ENCODE data around the gene TSHZ2.

Gene TSHZ2

DNA sequence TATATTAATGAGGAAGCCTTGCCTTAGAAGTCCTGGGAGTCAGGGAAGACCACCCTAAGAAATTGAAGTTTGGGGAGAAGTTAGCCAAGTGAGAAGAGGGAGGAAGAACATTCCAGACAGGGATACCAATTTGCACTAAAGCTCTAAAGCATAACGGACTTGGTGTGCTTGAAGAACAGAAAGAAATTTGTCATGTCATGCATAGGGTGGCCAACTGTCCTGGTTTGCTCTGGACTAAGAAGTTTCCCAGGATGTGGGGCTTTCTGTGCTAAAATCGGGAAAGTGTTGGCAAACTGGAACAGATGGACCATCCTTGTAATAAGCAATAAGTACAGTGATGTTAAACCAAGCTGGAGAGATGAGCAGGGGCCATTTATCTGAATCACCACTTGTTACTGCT, 403.9 kb downstream of the TSHZ2 start:
- H3K36me3 ChIP-seq (ENCODE audit: control insufficient read depth in 4 of 4, insufficient read depth in 4 of 4, low read length in 3 of 4): no peaks in the 10 kb centered on the region
- ChIA-PET CTCF (no interaction called here), POLR2A (no interaction called here)
- H3K4me1 ChIP-seq (ENCODE audit: control extremely low read depth in 1 of 4, control insufficient read depth in 4 of 4, insufficient read depth in 4 of 4, low read length in 3 of 4): peaks cover 0 to 7% (median 0%) of the 10 kb centered on the region in 4 experiments
- H3K9me3 ChIP-seq (ENCODE audit: control extremely low read depth in 1 of 5, control insufficient read depth in 4 of 5, insufficient read depth in 2 of 5, low read depth in 1 of 5, low read length in 4 of 5): no peaks in the 10 kb centered on the region
- no peak for DNase-seq
- H3K27me3 ChIP-seq (replicated peaks in 2 of 5; ENCODE audit: control insufficient read depth in 4 of 5, insufficient read depth in 5 of 5, low read length in 4 of 5): peaks cover 0 to 2% (median 0%) of the 10 kb centered on the region in 5 experiments
- 100% methylated on average over 2 of the region's 2 CpGs for WGBS (ENCODE audit: insufficient coverage)
- no peak overlapping the region for H3K27ac ChIP-seq (ENCODE audit: insufficient read depth in 1 of 2, low read depth in 1 of 2, low read length in 2 of 2, poor library complexity in 1 of 2, severe bottlenecking in 2 of 2)
- H3K4me3 ChIP-seq (ENCODE audit: control insufficient read depth in 1 of 7, extremely low read depth in 1 of 7, insufficient read depth in 4 of 7, low read depth in 2 of 7, low read length in 6 of 7): no peak overlapping the region

DNA sequence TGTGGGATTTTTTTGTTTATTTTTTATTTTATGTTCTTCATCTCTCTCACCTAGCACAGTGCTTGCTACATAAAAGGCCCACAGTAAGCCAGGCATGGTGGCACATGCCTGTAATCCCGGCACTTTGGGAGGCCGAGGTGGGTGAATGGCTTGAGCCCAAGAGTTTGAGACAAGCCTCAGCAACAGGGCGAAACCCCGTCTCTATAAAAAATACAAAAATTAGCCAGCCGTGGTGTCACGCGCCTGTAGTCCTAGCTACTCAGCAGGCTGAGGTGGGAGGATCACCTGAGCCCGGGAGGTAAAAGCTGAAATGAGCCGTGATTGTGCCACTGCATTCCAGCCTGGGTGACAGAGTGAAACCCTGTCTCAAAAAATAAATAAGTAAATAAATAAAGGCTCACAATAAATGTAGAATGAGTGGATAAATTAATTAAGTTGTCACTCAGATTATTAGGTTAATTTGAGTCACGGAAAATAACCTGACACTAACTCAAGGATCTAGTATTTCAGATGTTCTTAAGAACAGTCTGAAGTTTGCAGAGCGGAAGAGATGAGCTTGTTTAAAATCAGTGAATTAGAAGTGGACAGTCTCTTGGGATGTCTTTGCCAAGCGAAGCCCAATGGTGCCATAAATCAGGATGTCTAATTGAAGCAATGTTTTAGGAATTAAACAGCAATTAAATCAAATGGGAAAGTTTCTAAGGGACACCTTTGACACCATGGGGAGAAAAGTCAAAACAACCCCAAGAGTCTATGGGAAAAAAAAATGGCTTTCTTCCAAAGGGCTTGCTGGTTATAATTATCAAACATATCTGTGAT, 407.1 kb downstream of the TSHZ2 start:
- CTCF ChIA-PET: no interaction called here

DNA sequence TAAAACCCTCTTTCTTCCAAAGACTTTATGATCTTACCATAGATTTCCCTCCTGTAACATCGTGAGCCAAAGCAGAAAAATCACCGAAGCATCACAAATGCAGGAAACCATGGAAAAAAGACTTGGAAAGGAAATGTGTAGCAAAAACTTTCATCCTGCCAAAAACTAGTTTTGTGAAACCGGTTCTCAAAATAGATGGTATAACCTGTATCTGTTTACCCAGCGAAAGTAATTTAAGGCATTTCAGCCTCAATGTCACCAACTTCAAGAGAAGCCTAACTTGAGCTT, 407.6 kb downstream of the TSHZ2 start:
- Histone ChIP-seq H3K36me3 (ENCODE audit: control insufficient read depth in 4 of 4, insufficient read depth in 4 of 4, low read length in 3 of 4) (no peaks in the 10 kb centered on the region), H3K27me3 (replicated peaks in 2 of 5; ENCODE audit: control insufficient read depth in 4 of 5, insufficient read depth in 5 of 5, low read length in 4 of 5) (peaks cover 0 to 2% (median 0%) of the 10 kb centered on the region in 5 experiments), H3K4me3 (ENCODE audit: control insufficient read depth in 1 of 7, extremely low read depth in 1 of 7, insufficient read depth in 4 of 7, low read depth in 2 of 7, low read length in 6 of 7) (no peak overlapping the region), H3K4me1 (ENCODE audit: control extremely low read depth in 1 of 4, control insufficient read depth in 4 of 4, insufficient read depth in 4 of 4, low read length in 3 of 4) (no peaks in the 10 kb centered on the region), H3K9me3 (ENCODE audit: control extremely low read depth in 1 of 5, control insufficient read depth in 4 of 5, insufficient read depth in 2 of 5, low read depth in 1 of 5, low read length in 4 of 5) (no peaks in the 10 kb centered on the region), H3K27ac (ENCODE audit: insufficient read depth in 1 of 2, low read depth in 1 of 2, low read length in 2 of 2, poor library complexity in 1 of 2, severe bottlenecking in 2 of 2) (no peak overlapping the region)
- WGBS (ENCODE audit: insufficient coverage): 100% methylated on average over 1 of the region's 4 CpGs
- POLR2A ChIA-PET: no interaction called here
- no peak for DNase-seq
- CTCF ChIA-PET: no interaction called here

More for the DNA sequence above, 407.1 kb downstream of the TSHZ2 start:
- no peak for DNase-seq
- no peaks in the 10 kb centered on the region for H3K4me1 ChIP-seq (ENCODE audit: control extremely low read depth in 1 of 4, control insufficient read depth in 4 of 4, insufficient read depth in 4 of 4, low read length in 3 of 4)
- H3K27ac ChIP-seq (ENCODE audit: insufficient read depth in 1 of 2, low read depth in 1 of 2, low read length in 2 of 2, poor library complexity in 1 of 2, severe bottlenecking in 2 of 2): no peak overlapping the region
- WGBS (ENCODE audit: insufficient coverage): 93% methylated on average over 11 of the region's 12 CpGs
- no peaks in the 10 kb centered on the region for H3K36me3 ChIP-seq (ENCODE audit: control insufficient read depth in 4 of 4, insufficient read depth in 4 of 4, low read length in 3 of 4)
- POLR2A ChIA-PET: no interaction called here
- H3K9me3 ChIP-seq (ENCODE audit: control extremely low read depth in 1 of 5, control insufficient read depth in 4 of 5, insufficient read depth in 2 of 5, low read depth in 1 of 5, low read length in 4 of 5): no peaks in the 10 kb centered on the region
- no peak overlapping the region for H3K4me3 ChIP-seq (ENCODE audit: control insufficient read depth in 1 of 7, extremely low read depth in 1 of 7, insufficient read depth in 4 of 7, low read depth in 2 of 7, low read length in 6 of 7)
- H3K27me3 ChIP-seq (replicated peaks in 2 of 5; ENCODE audit: control insufficient read depth in 4 of 5, insufficient read depth in 5 of 5, low read length in 4 of 5): peaks cover 0 to 2% (median 0%) of the 10 kb centered on the region in 5 experiments

DNA sequence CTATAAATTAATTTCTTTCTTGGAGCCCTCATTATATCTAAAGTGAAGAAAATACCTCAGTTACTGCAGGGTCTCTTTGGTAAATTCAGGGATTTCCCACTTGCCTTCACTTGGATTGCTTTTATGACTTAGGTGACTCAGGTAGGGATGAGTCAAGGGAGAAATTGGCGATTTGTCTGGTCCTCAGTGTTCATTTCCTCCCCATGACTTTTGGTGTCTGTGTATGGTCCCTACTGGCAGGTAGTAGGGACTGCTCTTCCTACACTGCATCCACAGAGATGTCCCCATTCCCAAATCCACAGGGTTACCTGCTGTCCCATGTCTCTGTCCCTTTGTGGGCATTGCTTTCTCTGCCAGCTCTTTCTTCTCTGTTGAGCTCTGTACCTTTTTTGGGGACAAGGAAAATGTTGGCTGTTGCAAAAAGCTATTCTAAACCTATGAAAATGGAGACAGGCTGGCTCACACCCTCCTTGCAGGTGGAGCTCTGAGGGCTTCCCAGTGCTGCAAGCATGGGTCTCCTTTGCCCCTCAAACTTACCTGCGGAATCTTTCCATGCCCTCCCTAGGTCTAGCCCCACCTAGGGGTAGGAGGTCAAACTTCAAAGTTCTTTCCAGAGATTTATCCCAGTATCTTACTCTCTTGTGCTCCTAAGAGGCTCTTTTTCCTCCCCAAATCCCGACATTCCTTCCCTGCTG, 409.6 kb downstream of the TSHZ2 start:
- H3K36me3 ChIP-seq (ENCODE audit: control insufficient read depth in 4 of 4, insufficient read depth in 4 of 4, low read length in 3 of 4): no peaks in the 10 kb centered on the region
- WGBS (ENCODE audit: insufficient coverage): 100% methylated on average over 3 of the region's 3 CpGs
- DNase-seq: no peak
- H3K27me3 ChIP-seq (replicated peaks in 2 of 5; ENCODE audit: control insufficient read depth in 4 of 5, insufficient read depth in 5 of 5, low read length in 4 of 5): peaks cover 0 to 2% (median 0%) of the 10 kb centered on the region in 5 experiments
- CTCF ChIA-PET: no interaction called here
- H3K4me3 ChIP-seq (ENCODE audit: control insufficient read depth in 1 of 7, extremely low read depth in 1 of 7, insufficient read depth in 4 of 7, low read depth in 2 of 7, low read length in 6 of 7): no peak overlapping the region
- POLR2A ChIA-PET: no interaction called here
- no peaks in the 10 kb centered on the region for H3K4me1 ChIP-seq (ENCODE audit: control extremely low read depth in 1 of 4, control insufficient read depth in 4 of 4, insufficient read depth in 4 of 4, low read length in 3 of 4)
- H3K27ac ChIP-seq (ENCODE audit: insufficient read depth in 1 of 2, low read depth in 1 of 2, low read length in 2 of 2, poor library complexity in 1 of 2, severe bottlenecking in 2 of 2): no peak overlapping the region
- no peaks in the 10 kb centered on the region for H3K9me3 ChIP-seq (ENCODE audit: control extremely low read depth in 1 of 5, control insufficient read depth in 4 of 5, insufficient read depth in 2 of 5, low read depth in 1 of 5, low read length in 4 of 5)

GRCh38 chr20:53382263-53382844, 410.2 kb downstream of the TSHZ2 start:
- CTCF ChIA-PET: no interaction called here

GRCh38 chr20:53383916-53384315, 411.8 kb downstream of the TSHZ2 start:
- CTCF ChIA-PET: no interaction called here
- H3K36me3 ChIP-seq (ENCODE audit: control insufficient read depth in 4 of 4, insufficient read depth in 4 of 4, low read length in 3 of 4): no peaks in the 10 kb centered on the region
- H3K9me3 ChIP-seq (ENCODE audit: control extremely low read depth in 1 of 5, control insufficient read depth in 4 of 5, insufficient read depth in 2 of 5, low read depth in 1 of 5, low read length in 4 of 5): no peaks in the 10 kb centered on the region
- DNase-seq: no peak
- H3K27me3 ChIP-seq (replicated peaks in 2 of 5; ENCODE audit: control insufficient read depth in 4 of 5, insufficient read depth in 5 of 5, low read length in 4 of 5): peaks cover 0 to 2% (median 0%) of the 10 kb centered on the region in 5 experiments
- WGBS (ENCODE audit: insufficient coverage): 94% methylated on average over 8 of the region's 8 CpGs
- POLR2A ChIA-PET: interaction anchor here (0.5 kb wide), 1 partner anchor 43 kb away, joined by 3 read pairs; no protein-coding TSS in a partner anchor
- no peak overlapping the region for H3K27ac ChIP-seq (ENCODE audit: insufficient read depth in 1 of 2, low read depth in 1 of 2, low read length in 2 of 2, poor library complexity in 1 of 2, severe bottlenecking in 2 of 2)
- no peaks in the 10 kb centered on the region for H3K4me1 ChIP-seq (ENCODE audit: control extremely low read depth in 1 of 4, control insufficient read depth in 4 of 4, insufficient read depth in 4 of 4, low read length in 3 of 4)
- no peak overlapping the region for H3K4me3 ChIP-seq (ENCODE audit: control insufficient read depth in 1 of 7, extremely low read depth in 1 of 7, insufficient read depth in 4 of 7, low read depth in 2 of 7, low read length in 6 of 7)

More at GRCh38 chr20:53382263-53382844, 410.2 kb downstream of the TSHZ2 start:
- peaks cover 0 to 2% (median 0%) of the 10 kb centered on the region in 5 experiments for H3K27me3 ChIP-seq (replicated peaks in 2 of 5; ENCODE audit: control insufficient read depth in 4 of 5, insufficient read depth in 5 of 5, low read length in 4 of 5)
- DNase-seq: no peak
- 89% methylated on average over 6 of the region's 7 CpGs for WGBS (ENCODE audit: insufficient coverage)
- no peak overlapping the region for H3K27ac ChIP-seq (ENCODE audit: insufficient read depth in 1 of 2, low read depth in 1 of 2, low read length in 2 of 2, poor library complexity in 1 of 2, severe bottlenecking in 2 of 2)
- H3K9me3 ChIP-seq (ENCODE audit: control extremely low read depth in 1 of 5, control insufficient read depth in 4 of 5, insufficient read depth in 2 of 5, low read depth in 1 of 5, low read length in 4 of 5): no peaks in the 10 kb centered on the region
- no peaks in the 10 kb centered on the region for H3K36me3 ChIP-seq (ENCODE audit: control insufficient read depth in 4 of 4, insufficient read depth in 4 of 4, low read length in 3 of 4)
- H3K4me1 ChIP-seq (ENCODE audit: control extremely low read depth in 1 of 4, control insufficient read depth in 4 of 4, insufficient read depth in 4 of 4, low read length in 3 of 4): no peaks in the 10 kb centered on the region
- POLR2A ChIA-PET: no interaction called here
- no peak overlapping the region for H3K4me3 ChIP-seq (ENCODE audit: control insufficient read depth in 1 of 7, extremely low read depth in 1 of 7, insufficient read depth in 4 of 7, low read depth in 2 of 7, low read length in 6 of 7)

GRCh38 chr20:53384392-53384791, 412.2 kb downstream of the TSHZ2 start:
- ChIA-PET CTCF (no interaction called here), POLR2A (interaction anchor here (0.5 kb wide), 1 partner anchor 43 kb away, joined by 3 read pairs; no protein-coding TSS in a partner anchor)
- H3K27ac ChIP-seq (ENCODE audit: insufficient read depth in 1 of 2, low read depth in 1 of 2, low read length in 2 of 2, poor library complexity in 1 of 2, severe bottlenecking in 2 of 2): no peak overlapping the region
- WGBS (ENCODE audit: insufficient coverage): 100% methylated on average over 2 of the region's 3 CpGs
- peaks cover 0 to 2% (median 0%) of the 10 kb centered on the region in 5 experiments for H3K27me3 ChIP-seq (replicated peaks in 2 of 5; ENCODE audit: control insufficient read depth in 4 of 5, insufficient read depth in 5 of 5, low read length in 4 of 5)
- no peak overlapping the region for H3K4me3 ChIP-seq (ENCODE audit: control insufficient read depth in 1 of 7, extremely low read depth in 1 of 7, insufficient read depth in 4 of 7, low read depth in 2 of 7, low read length in 6 of 7)
- H3K36me3 ChIP-seq (ENCODE audit: control insufficient read depth in 4 of 4, insufficient read depth in 4 of 4, low read length in 3 of 4): no peaks in the 10 kb centered on the region
- no peaks in the 10 kb centered on the region for H3K4me1 ChIP-seq (ENCODE audit: control extremely low read depth in 1 of 4, control insufficient read depth in 4 of 4, insufficient read depth in 4 of 4, low read length in 3 of 4)
- no peak for DNase-seq
- H3K9me3 ChIP-seq (ENCODE audit: control extremely low read depth in 1 of 5, control insufficient read depth in 4 of 5, insufficient read depth in 2 of 5, low read depth in 1 of 5, low read length in 4 of 5): no peaks in the 10 kb centered on the region
